NOMO-1 treated with DMSO at 0.1 percent for 48 hours (cell line): Measurements from ENCODE around the gene MKRN1.
"Not testable (repeated sequence)": the region's sequence is repeated elsewhere in the genome, so short reads cannot be mapped to it uniquely, and the experiment has no call there.

Source experiments
- DNase-seq: peaks from one replicate; lab custom pipeline; 2025; ENCODE audit not compliant: unreplicated experiment; lab: John Stamatoyannopoulos, UW

MKRN1 gene

DNA sequence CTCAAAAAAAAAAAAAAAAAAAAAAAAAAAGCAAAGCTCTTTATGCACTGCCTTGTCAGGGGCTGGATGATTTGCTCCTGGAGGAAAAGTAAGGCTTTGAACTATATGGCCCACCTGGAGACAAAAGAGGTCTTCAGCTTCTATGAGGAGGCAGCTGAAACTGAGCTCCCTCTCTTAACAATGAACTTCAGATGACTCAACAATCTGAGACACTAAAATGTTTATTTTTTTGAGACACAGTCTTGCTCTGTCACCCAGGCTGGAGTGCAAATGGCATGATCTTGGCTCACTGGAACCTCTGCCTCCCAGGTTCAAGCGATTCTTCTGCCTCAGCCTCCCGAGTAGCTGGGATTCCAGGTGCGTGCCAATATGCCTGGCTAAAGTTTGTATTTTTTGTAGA, 38.7 kb downstream of the MKRN1 start:
- DNase-seq = no peak

DNA sequence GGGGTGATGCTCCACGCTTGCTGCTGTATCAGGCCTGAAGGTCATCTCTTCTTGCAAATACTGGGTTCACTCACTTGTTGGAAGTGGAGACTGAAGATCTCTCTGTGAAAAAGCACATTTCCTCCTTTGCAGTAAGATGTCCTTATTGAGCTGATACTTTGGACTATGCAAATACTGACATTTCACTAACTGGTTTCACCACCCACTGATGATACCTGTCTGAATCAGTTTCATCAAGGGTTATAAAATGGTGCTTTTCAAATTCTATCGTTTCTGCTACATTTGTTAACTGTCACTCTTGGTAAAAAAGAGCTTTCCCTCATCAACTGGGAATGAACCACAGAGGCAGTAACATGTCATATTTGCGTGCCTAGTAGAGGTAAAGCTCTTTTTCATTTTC, 39.9 kb downstream of the MKRN1 start:
- no peak for DNase-seq

DNA sequence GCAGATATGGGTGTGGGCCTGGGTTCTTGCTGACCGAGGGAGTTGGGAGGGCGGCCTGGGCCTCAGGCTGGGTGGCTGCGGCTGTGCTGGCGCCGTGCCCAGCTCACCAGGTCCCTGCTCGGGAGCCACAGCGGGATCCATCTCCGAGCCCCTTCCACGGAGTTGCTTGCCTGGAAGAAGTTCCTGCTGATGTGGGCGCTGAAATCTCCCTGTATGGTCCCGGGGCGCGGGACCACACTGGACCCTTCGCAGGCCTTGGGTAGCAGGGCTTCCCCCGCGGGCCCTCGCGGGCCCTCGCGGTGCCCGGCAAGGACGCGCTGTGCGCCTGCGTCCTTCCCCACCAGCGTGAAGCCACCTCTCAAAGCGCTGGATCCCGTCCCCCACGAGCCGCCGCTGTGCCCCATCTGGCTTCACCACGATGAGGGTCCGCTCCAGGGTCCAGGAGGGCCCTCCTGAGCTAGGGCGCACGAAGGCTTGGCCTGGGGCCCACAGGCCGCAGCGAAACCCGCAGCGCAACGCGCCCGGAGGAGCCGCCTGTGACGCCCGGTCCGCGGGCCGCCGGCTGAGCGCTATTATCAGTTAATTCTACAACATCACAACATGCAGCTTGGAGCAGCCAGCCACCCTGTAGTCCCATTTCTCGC, 43.9 kb downstream of the MKRN1 start:
- no peak for DNase-seq

- no peak for DNase-seq
Measured at GRCh38 chr7:140433396-140433795, 45.9 kb downstream of the MKRN1 start.

GRCh38 chr7:140426130-140426529, 53.2 kb downstream of the MKRN1 start:
- DNase-seq = no peak

DNA sequence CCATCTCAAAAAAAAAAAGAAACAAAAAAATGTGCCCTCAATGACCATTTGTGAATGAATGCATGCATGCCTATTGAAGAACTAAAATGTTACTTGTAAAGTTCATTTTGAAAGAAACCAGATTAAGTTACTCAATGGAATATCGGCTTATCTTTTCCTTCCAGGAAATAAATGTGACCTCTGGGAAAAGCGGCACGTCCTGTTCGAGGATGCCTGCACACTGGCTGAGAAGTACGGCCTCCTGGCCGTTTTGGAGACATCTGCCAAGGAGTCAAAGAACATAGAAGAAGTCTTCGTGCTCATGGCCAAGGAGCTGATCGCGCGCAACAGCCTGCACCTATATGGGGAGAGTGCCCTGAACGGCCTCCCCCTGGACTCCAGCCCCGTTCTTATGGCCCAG, 53.6 kb downstream of the MKRN1 start:
- DNase-seq = no peak

DNA sequence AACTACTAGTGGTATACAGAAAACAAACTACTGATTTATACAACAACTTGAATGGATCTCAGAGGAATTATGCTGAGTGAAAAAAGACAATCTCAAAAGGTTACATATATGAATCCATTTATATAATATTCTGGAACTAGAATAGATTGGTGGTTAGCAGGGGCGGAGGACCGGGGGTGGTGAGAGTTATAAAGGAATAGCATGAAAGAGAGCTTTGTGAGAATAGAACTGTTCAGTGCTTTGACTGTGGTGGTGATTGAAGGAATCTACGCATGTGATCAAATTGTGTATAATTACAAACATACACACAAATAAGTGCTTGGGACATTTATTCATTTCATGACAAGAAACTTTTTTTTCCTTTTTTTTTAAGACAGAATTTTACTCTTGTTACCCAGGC, 55.8 kb downstream of the MKRN1 start:
- no peak for DNase-seq

GRCh38 chr7:140421521-140421920, 57.8 kb downstream of the MKRN1 start:
- no peak for DNase-seq

GRCh38 chr7:140418653-140419052, 60.7 kb downstream of the MKRN1 start:
- no peak for DNase-seq

DNA sequence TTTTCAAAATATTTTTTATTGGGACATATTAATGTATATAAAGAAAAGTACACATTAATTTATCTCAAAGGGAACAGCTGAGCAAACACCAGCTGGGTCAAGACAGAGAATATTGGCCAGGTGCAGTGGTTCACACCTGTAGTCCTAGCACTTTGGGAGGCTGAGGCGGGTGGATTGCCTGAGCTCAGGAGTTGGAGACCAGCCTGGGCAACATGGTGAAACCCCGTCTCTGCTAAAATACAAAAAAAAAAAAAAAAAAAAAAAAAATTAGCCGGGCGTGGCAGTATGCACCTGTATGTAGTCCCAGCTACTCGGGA, 61.2 kb downstream of the MKRN1 start:
- not testable (repeated sequence) for DNase-seq

GRCh38 chr7:140417456-140418155, 61.7 kb downstream of the MKRN1 start:
- no peak for DNase-seq

DNA sequence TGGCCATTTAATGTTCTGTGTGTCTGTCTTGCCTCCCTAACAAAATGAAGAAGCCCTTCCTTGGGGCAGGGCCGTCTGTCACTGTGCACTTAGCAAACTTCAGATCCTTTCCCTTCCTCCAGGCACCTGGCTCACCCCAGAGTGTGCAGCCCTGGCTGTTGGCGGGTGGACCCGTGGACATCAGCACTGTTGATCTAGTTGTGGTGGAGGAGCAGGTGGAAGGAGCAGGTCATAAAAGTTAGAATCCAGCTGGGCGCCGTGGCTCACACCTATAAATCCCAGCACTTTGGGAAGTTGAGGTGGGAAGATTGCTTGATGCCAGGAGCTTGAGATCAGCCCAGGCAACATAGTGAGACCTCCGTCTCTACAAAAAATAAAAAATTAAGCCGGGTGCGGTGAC, 62.7 kb downstream of the MKRN1 start:
- no peak for DNase-seq

DNA sequence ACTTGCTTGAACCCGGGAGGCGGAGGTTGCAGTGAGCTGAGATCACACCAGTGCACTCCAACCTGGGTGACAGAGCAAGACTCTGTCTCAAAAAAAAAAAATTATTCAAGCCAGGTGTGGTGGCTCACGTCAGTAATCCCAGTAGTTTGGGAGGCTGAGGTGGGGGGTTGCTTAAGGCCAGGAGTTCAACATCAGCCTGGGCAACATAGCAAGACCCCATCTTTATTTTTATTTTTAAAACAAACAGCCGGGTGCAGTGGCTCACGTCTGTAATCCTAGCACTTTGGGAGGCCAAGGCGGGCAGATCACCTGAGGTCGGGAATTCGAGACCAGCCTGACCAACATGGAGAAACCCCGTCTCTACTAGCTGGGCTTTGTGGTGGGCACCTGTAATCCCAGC, 63.5 kb downstream of the MKRN1 start:
- DNase-seq = not testable (repeated sequence)

DNA sequence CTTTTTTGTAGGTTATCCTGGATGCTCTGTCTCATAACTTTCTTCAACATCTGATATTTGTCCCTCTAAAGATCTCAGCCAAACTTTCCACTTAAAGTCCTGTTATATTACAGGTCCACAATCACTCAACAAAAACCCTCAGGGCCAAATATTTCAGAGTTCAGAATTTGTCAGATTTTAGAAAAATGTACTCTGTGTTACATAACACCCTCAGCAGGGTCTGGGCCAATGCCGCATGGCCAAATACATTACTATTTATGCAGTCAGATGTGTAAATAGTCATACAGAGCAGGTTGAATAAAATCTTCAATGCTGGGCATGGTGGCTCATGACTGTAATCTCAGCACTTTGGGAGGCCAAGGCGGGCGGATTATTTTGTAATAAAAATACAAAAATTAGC, 63.9 kb downstream of the MKRN1 start:
- no peak for DNase-seq

GRCh38 chr7:140404565-140405065, 74.7 kb downstream of the MKRN1 start:
- no peak for DNase-seq

- no peak for DNase-seq
Measured at GRCh38 chr7:140403878-140404564, 75.3 kb downstream of the MKRN1 start, which contains the start of gene RAB19. TSS of gene RAB19 (plus strand) at chr7:140404058. CDS start at chr7:140407647, 3,589 bp downstream.
